NCI-H69 (cell line): Measurements from ENCODE around the gene TCP11L2.

Source experiments
- DNase-seq: peaks from one replicate; lab custom pipeline; 2025; lab: John Stamatoyannopoulos, UW

The TCP11L2 gene

GRCh38 chr12:106302401-106303201 lies at the start of gene TCP11L2:
TSS of gene TCP11L2 (plus strand) at chr12:106302733. CDS start at chr12:106311076, 8,343 bp downstream.
- DNase-seq: peak; percentile 95

GRCh38 chr12:106254724-106255123 lies 47.8 kb upstream of the TCP11L2 start:
- peak; percentile 67 for DNase-seq

GRCh38 chr12:106255493-106255892 lies 47.0 kb upstream of the TCP11L2 start:
- no peak for DNase-seq

- no peak for DNase-seq
Measured at GRCh38 chr12:106255952-106256351, 46.6 kb upstream of the TCP11L2 start.

- no peak for DNase-seq
Measured at GRCh38 chr12:106256524-106256923, 46.0 kb upstream of the TCP11L2 start.

GRCh38 chr12:106258226-106258625 lies 44.3 kb upstream of the TCP11L2 start:
- no peak for DNase-seq

- DNase-seq: no peak
Measured at GRCh38 chr12:106258935-106259334, 43.6 kb upstream of the TCP11L2 start.

GRCh38 chr12:106265116-106265515 lies 37.4 kb upstream of the TCP11L2 start:
- no peak for DNase-seq

GRCh38 chr12:106267535-106267934 lies 35.0 kb upstream of the TCP11L2 start:
- no peak for DNase-seq

GRCh38 chr12:106269150-106269771 lies 33.3 kb upstream of the TCP11L2 start:
- no peak for DNase-seq

- DNase-seq: no peak
Measured at GRCh38 chr12:106271575-106272505, 30.7 kb upstream of the TCP11L2 start.

- DNase-seq: no peak
Measured at GRCh38 chr12:106273491-106273890, 29.0 kb upstream of the TCP11L2 start.

GRCh38 chr12:106274012-106274411 lies 28.5 kb upstream of the TCP11L2 start:
- no peak for DNase-seq

- DNase-seq: no peak
Measured at GRCh38 chr12:106274575-106275121, 27.9 kb upstream of the TCP11L2 start.

- DNase-seq: no peak
Measured at GRCh38 chr12:106275458-106275857, 27.1 kb upstream of the TCP11L2 start.

GRCh38 chr12:106276032-106276740 lies 26.3 kb upstream of the TCP11L2 start:
- no peak for DNase-seq

GRCh38 chr12:106280106-106280505 lies 22.4 kb upstream of the TCP11L2 start:
- no peak for DNase-seq

GRCh38 chr12:106281056-106281782 lies 21.3 kb upstream of the TCP11L2 start:
- DNase-seq: peak; percentile 52

GRCh38 chr12:106281804-106282203 lies 20.7 kb upstream of the TCP11L2 start:
- DNase-seq: no peak

- DNase-seq: peak; percentile 72
Measured at GRCh38 chr12:106282457-106283097, 20.0 kb upstream of the TCP11L2 start.
